IMR-90 (cell line): Measurements from ENCODE around the gene LHPP. TPM values are rescaled to one million over a fixed set of nuclear protein-coding genes. Genes with fewer than 3 reads are reported as not detected.
A peak's percentile ranks its signal among the peaks of the same experiment; 100 is the strongest.

ENCODE experiments used
- ATAC-seq: fragments of 200-7000 bp; cut with Tn5 transposase; 2 replicates; pipeline ENCODE4 v1.9.1; 2020; ENCODE audit warnings: low read depth, mild to moderate bottlenecking, moderate library complexity
- BruUV-seq: library from RNA; stranded (reverse); fragments of 400-500 nt; replicated peaks from 2 replicates; lab custom pipeline; 2021; lab: Mats Ljungman, UMichigan
- CTCF ChIA-PET: fragments of 300-600 bp; formaldehyde crosslinking; extraction: SDS; loops from one replicate; lab custom pipeline; 2021; ENCODE audit warnings: antibody characterized with exemption; lab: Yijun Ruan, JAX
- POLR2A ChIA-PET: fragments of 300-600 bp; sonication (Branson Sonifier 250); formaldehyde crosslinking; loops from one replicate; lab custom pipeline; 2022; ENCODE audit warnings: antibody characterized with exemption; ENCODE audit not compliant: unreplicated experiment; lab: Charles Lee
- DNase-seq: peaks from one replicate; pipeline ENCODE4 v3.0.0; 2013
- H2AFZ ChIP-seq: replicated peaks from 2 replicates; pipeline ENCODE3; 2013; ENCODE audit warnings: low read length, mild to moderate bottlenecking; ENCODE audit not compliant: poor library complexity
- H2AK5ac ChIP-seq: 2 replicates; pipeline ENCODE4 v1.6.1; 2013; ENCODE audit warnings: low read depth, low read length, inconsistent platforms
- H2AK9ac ChIP-seq: replicated peaks from 2 replicates; pipeline ENCODE3; 2013; ENCODE audit warnings: mild to moderate bottlenecking, low read depth, low read length, moderate library complexity; ENCODE audit not compliant: poor library complexity
- H2BK120ac ChIP-seq: 2 replicates; pipeline ENCODE4 v1.6.1; 2013; ENCODE audit warnings: low read depth, low read length, inconsistent platforms
- H2BK15ac ChIP-seq: 3 replicates; pipeline ENCODE4 v1.6.1; 2013; ENCODE audit warnings: low read depth, low read length, inconsistent platforms
- H2BK20ac ChIP-seq: 2 replicates; pipeline ENCODE4 v1.6.1; 2013; ENCODE audit warnings: low read depth, mild to moderate bottlenecking, inconsistent platforms, low read length, moderate library complexity
- H2BK5ac ChIP-seq: 2 replicates; pipeline ENCODE4 v1.6.1; 2013; ENCODE audit warnings: mild to moderate bottlenecking, low read depth, low read length, inconsistent platforms; ENCODE audit not compliant: poor library complexity, severe bottlenecking
- H3K14ac ChIP-seq: replicated peaks from 2 replicates; pipeline ENCODE4 v1.6.1; 2013; ENCODE audit warnings: low read depth, low read length, inconsistent platforms
- H3K18ac ChIP-seq: 2 replicates; pipeline ENCODE4 v1.6.1; 2013; ENCODE audit warnings: low read depth, low read length, control low read depth
- H3K23ac ChIP-seq: 2 replicates; pipeline ENCODE4 v1.6.1; 2013; ENCODE audit warnings: low read depth, low read length, inconsistent platforms
- H3K27ac ChIP-seq: 2 replicates; pipeline ENCODE4 v1.5.1; 2013; ENCODE audit warnings: mild to moderate bottlenecking, control low read depth, low read length; ENCODE audit not compliant: insufficient read depth
- H3K27me3 ChIP-seq: 2 replicates; pipeline ENCODE4 v1.6.1; 2013; ENCODE audit warnings: low read length; ENCODE audit not compliant: control insufficient read depth, insufficient read depth
- H3K36me3 ChIP-seq: 2 replicates; pipeline ENCODE4 v1.6.1; 2013; ENCODE audit warnings: low read length, mixed read lengths; ENCODE audit not compliant: control insufficient read depth, insufficient read depth
- H3K4ac ChIP-seq: 2 replicates; pipeline ENCODE4 v1.6.1; 2013; ENCODE audit warnings: low read depth, low read length, inconsistent platforms
- H3K4me1 ChIP-seq: 2 replicates; pipeline ENCODE4 v1.6.1; 2013; ENCODE audit warnings: low read length, mixed read lengths; ENCODE audit not compliant: control insufficient read depth, insufficient read depth
- H3K4me2 ChIP-seq: 2 replicates; pipeline ENCODE4 v1.6.1; 2013; ENCODE audit warnings: low read depth, mild to moderate bottlenecking, control low read depth, low read length, moderate library complexity
- H3K4me3 ChIP-seq: 2 replicates; pipeline ENCODE4 v1.5.1; 2013; ENCODE audit warnings: low read depth, mild to moderate bottlenecking, control low read depth, low read length, moderate library complexity; ENCODE audit not compliant: insufficient read depth
- H3K56ac ChIP-seq: 2 replicates; pipeline ENCODE4 v1.6.1; 2013; ENCODE audit warnings: low read length, inconsistent platforms; ENCODE audit not compliant: insufficient read depth; ENCODE audit errors: extremely low read depth
- H3K79me1 ChIP-seq, 2 experiments: 2 replicates each; pipeline ENCODE4 v1.6.1; 2013; ENCODE audit warnings: low read length in 2 of 2, inconsistent platforms in 1 of 2, low read depth in 1 of 2
- H3K9ac ChIP-seq: 2 replicates; pipeline ENCODE4 v1.6.1; 2013; ENCODE audit warnings: low read depth, low read length, control low read depth
- H3K9me1 ChIP-seq: 2 replicates; pipeline ENCODE4 v1.6.1; 2013; ENCODE audit warnings: low read length, inconsistent platforms; ENCODE audit not compliant: insufficient read depth
- H3K9me3 ChIP-seq: 2 replicates; pipeline ENCODE4 v1.6.1; 2013; ENCODE audit warnings: low read length; ENCODE audit not compliant: control insufficient read depth, insufficient read depth
- H4K20me1 ChIP-seq: 2 replicates; pipeline ENCODE4 v1.6.1; 2013; ENCODE audit warnings: low read length, inconsistent platforms; ENCODE audit not compliant: insufficient read depth
- H4K5ac ChIP-seq: 2 replicates; pipeline ENCODE4 v1.6.1; 2013; ENCODE audit warnings: mild to moderate bottlenecking, low read depth, low read length, control low read depth
- H4K8ac ChIP-seq, 2 experiments: 2 replicates each; pipeline ENCODE4 v1.6.1; 2013; ENCODE audit warnings: low read depth in 2 of 2, low read length in 2 of 2, control low read depth in 1 of 2, inconsistent platforms in 1 of 2
- H4K91ac ChIP-seq: 2 replicates; pipeline ENCODE4 v1.6.1; 2013; ENCODE audit warnings: low read depth, low read length, inconsistent platforms; ENCODE audit not compliant: insufficient read depth
- POLR2A ChIP-seq: IDR thresholded peaks from 2 replicates; pipeline ENCODE4 v1.6.1; 2012; ENCODE audit warnings: mild to moderate bottlenecking, low read depth, low read length
- RCOR1 ChIP-seq: IDR thresholded peaks from 2 replicates; pipeline ENCODE4 v1.6.1; 2012; ENCODE audit warnings: mild to moderate bottlenecking, low read length, improper control_type of control experiment; ENCODE audit not compliant: insufficient replicate concordance
- WGBS, 2 experiments: methylation state at CpG; one replicate each; pipeline versions ENCODE4 v1.1.5 to v1.1.7; 2013; ENCODE audit warnings: missing lambda C conversion rate in 2 of 2; ENCODE audit not compliant: insufficient read length in 1 of 2; ENCODE audit errors: extremely low coverage in 2 of 2; 5-methylcytosine and 5-hydroxymethylcytosine counted together
- dilution Hi-C: fragments of 300-500 bp; cut with HindIII; formaldehyde crosslinking; loops from one replicate; pipeline ENCODE4 v1.14.3; 2018; ENCODE audit warnings: low sequenced_read_pairs; ENCODE audit not compliant: unreplicated experiment
- in situ Hi-C: fragments of 300-500 bp; cut with MboI; formaldehyde crosslinking; loops from 3 replicates; pipeline ENCODE4 v1.14.3; 2019; ENCODE audit warnings: low sequenced_read_pairs, inconsistent platforms, mixed read lengths
- intact Hi-C: fragments of 100-400 bp; cut with micrococcal nuclease; formaldehyde crosslinking; loops from 2 replicates; pipeline ENCODE4 v1.10.0; 2022
- polyA plus RNA-seq, 3 experiments: library from polyadenylated mRNA; depleted of rRNA; stranded (reverse); fragments of >200 nt; gene quantifications; 2 replicates each; pipeline ENCODE4 v1.2.3, GENCODE V29; 2012; ENCODE audit warnings: low replicate concordance in 1 of 3
- total RNA-seq: library from RNA; depleted of rRNA; stranded (reverse); fragments of >200 nt; gene quantifications from 2 replicates; pipeline ENCODE4 v1.2.3, GENCODE V29; 2012

LHPP gene
- total and polyA plus RNA-seq, 2 of the 4 experiments (the other 2 are of a cell fraction): 2.7 to 8.3 TPM

- Histone ChIP-seq H3K27me3 (no peaks in the 10 kb centered on the region), H3K4me3 (no peak overlapping the region), H4K5ac (peak overlapping the region; percentile 13), H3K27ac (no peak overlapping the region), H2BK5ac (peak overlapping the region; percentile 14), H3K4me2 (no peak overlapping the region), H2AK9ac (peak overlapping the region; percentile 8), H3K79me1 (peaks cover 20 to 30% of the 10 kb centered on the region in 2 experiments; a peak in 3 of 4 replicates), H2BK20ac (no peak overlapping the region), H4K8ac (no peak overlapping the region; a peak in 1 of 4 replicates), H2BK15ac (no peak overlapping the region), H2AFZ (peak overlapping the region; percentile 28), H3K9me1 (peaks cover 33% of the 10 kb centered on the region), H4K20me1 (no peaks in the 10 kb centered on the region; the same call in 1 of the 2 replicates), H4K91ac (no peak overlapping the region), H3K23ac (no peak overlapping the region), H2BK120ac (no peak overlapping the region), H3K9ac (no peak overlapping the region), H3K14ac (no peak overlapping the region), H3K4me1 (peaks cover 27% of the 10 kb centered on the region), H3K9me3 (no peaks in the 10 kb centered on the region), H3K4ac (no peak overlapping the region; the same call in 1 of the 2 replicates), H3K18ac (no peak overlapping the region), H3K36me3 (no peaks in the 10 kb centered on the region), H3K56ac (no peak overlapping the region), H2AK5ac (peak overlapping the region; percentile 25; the same call in 1 of the 2 replicates)
- POLR2A ChIA-PET: no interaction called here
- CTCF ChIA-PET: interaction anchor here (1.3 kb wide), 1 partner anchor 92 kb away, joined by 4 read pairs; no protein-coding TSS in a partner anchor
- intact Hi-C loops: loop anchor here (5.0 kb wide), 1 partner anchor 93 kb away; the partner anchor contains the start of gene FAM53B
- BruUV-seq: no TSS peak
- TF ChIP-seq RCOR1 (no peak), POLR2A (no peak)
- dilution Hi-C loops: no loop called here
- DNase-seq (no peak), ATAC-seq (peak; percentile 4)
- in situ Hi-C loops: no loop called here
- 10% methylated on average over 2 of the region's 5 CpGs; no CpG with 5 or more reads in 1 of the 2 experiments for WGBS, 2 experiments
These were observed 187.6 kb downstream of the LHPP start for GRCh38 chr10:124649214-124649613.
